ENCODE measurements around the gene AGAP1. TPM values are rescaled to one million over a fixed set of nuclear protein-coding genes. Genes with fewer than 3 reads are reported as not detected.

AGAP1 gene
- total RNA-seq, 4 donors from 2014 or later: 7.2 to 19.6 (median 15.2) TPM

- no peak for TF ChIP-seq POLR2A (IDR thresholded peaks at IDR 0.05)
- no peak for TF ChIP-seq CTCF (IDR thresholded peaks at IDR 0.05)
- H3K27ac ChIP-seq: no peak overlapping the region
- no peaks in the 10 kb centered on the region for H3K27me3 ChIP-seq
- no peaks in the 10 kb centered on the region for H3K9me3 ChIP-seq
- H3K36me3 ChIP-seq: no peaks in the 10 kb centered on the region
- no peak for DNase-seq
- no peak overlapping the region for H3K4me3 ChIP-seq
- H3K4me1 ChIP-seq: no peaks in the 10 kb centered on the region
- intact Hi-C loops (cut with DNase I): no loop called here
- 83 to 97% methylated on average over 2 of the region's 2 CpGs for WGBS, 2 donors
Measured at GRCh38 chr2:235623752-235624151, 129.9 kb downstream of the AGAP1 start.

- intact Hi-C loops (cut with DNase I): no loop called here
- H3K36me3 ChIP-seq: no peaks in the 10 kb centered on the region
- no peak overlapping the region for H3K27ac ChIP-seq
- TF ChIP-seq POLR2A (IDR thresholded peaks at IDR 0.05) (no peak), CTCF (IDR thresholded peaks at IDR 0.05) (no peak)
- WGBS, 2 donors: 90 to 92% methylated on average over 5 of the region's 5 CpGs
- no peak for DNase-seq
- H3K27me3 ChIP-seq: no peaks in the 10 kb centered on the region
- no peak overlapping the region for H3K4me3 ChIP-seq
- no peaks in the 10 kb centered on the region for H3K4me1 ChIP-seq
- H3K9me3 ChIP-seq: no peaks in the 10 kb centered on the region
Measured at GRCh38 chr2:235626658-235627057, 132.8 kb downstream of the AGAP1 start.

GRCh38 chr2:235627682-235628081 lies 133.8 kb downstream of the AGAP1 start:
- WGBS, 2 donors: 67 to 80% methylated on average over 4 of the region's 4 CpGs
- no peak for TF ChIP-seq CTCF (IDR thresholded peaks at IDR 0.05)
- no peak for TF ChIP-seq POLR2A (IDR thresholded peaks at IDR 0.05)

GRCh38 chr2:235630718-235631296 lies 137.0 kb downstream of the AGAP1 start:
- no peak for DNase-seq
- no peak overlapping the region for H3K4me3 ChIP-seq
- no peaks in the 10 kb centered on the region for H3K36me3 ChIP-seq
- H3K27ac ChIP-seq: no peak overlapping the region
- no peaks in the 10 kb centered on the region for H3K9me3 ChIP-seq
- H3K27me3 ChIP-seq: no peaks in the 10 kb centered on the region
- 87 to 90% methylated on average over 12 to 20 of the region's 21 CpGs for WGBS, 2 donors
- TF ChIP-seq POLR2A (IDR thresholded peaks at IDR 0.05): no peak
- TF ChIP-seq CTCF (IDR thresholded peaks at IDR 0.05): no peak
- H3K4me1 ChIP-seq: no peaks in the 10 kb centered on the region
- intact Hi-C loops (cut with DNase I): no loop called here

More at GRCh38 chr2:235627682-235628081, 133.8 kb downstream of the AGAP1 start:
- Histone ChIP-seq H3K36me3 (no peaks in the 10 kb centered on the region), H3K4me1 (no peaks in the 10 kb centered on the region), H3K9me3 (no peaks in the 10 kb centered on the region), H3K27ac (no peak overlapping the region), H3K4me3 (no peak overlapping the region), H3K27me3 (no peaks in the 10 kb centered on the region)
- intact Hi-C loops (cut with DNase I): no loop called here
- DNase-seq: no peak

- DNase-seq: no peak
- no peaks in the 10 kb centered on the region for H3K36me3 ChIP-seq
- intact Hi-C loops (cut with DNase I): no loop called here
- H3K27me3 ChIP-seq: no peaks in the 10 kb centered on the region
- TF ChIP-seq CTCF (IDR thresholded peaks at IDR 0.05): no peak
- TF ChIP-seq POLR2A (IDR thresholded peaks at IDR 0.05): no peak
- H3K9me3 ChIP-seq: no peaks in the 10 kb centered on the region
- peaks cover 0 to 20% (median 8%) of the 10 kb centered on the region in 3 donors for H3K4me1 ChIP-seq
- H3K4me3 ChIP-seq: no peak overlapping the region
- 78 to 90% methylated on average over 10 to 12 of the region's 12 CpGs for WGBS, 2 donors
- no peak overlapping the region for H3K27ac ChIP-seq
Measured at GRCh38 chr2:235634435-235635158, 140.8 kb downstream of the AGAP1 start.
